Measurements from ENCODE around the gene CIZ1.
"Not testable (repeated sequence)": the region's sequence is repeated elsewhere in the genome, so short reads cannot be mapped to it uniquely, and the experiment has no call there.

CIZ1 gene

GRCh38 chr9:128190516-128191405, 611 bp downstream of the CIZ1 start:
- DNase-seq, result no peak

DNA sequence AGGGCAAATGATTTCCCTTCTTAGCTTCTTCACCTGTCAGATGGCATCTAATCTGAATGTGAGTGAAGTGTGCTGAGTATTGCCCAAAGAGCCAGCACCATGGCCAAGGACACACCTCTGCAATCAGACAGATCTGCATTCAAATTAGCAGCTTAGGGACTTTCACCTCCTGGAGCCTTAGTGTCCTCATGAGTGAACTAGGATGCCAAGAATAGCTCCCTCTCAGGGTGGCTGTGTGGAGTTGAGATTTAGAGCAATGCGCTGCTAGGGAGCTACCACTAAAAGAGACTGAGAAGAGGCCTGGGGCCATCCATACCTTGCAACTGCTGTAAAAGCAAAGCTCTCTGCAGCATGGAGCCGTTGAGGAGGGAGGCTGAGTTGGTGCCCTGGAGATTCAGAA, 1.4 kb downstream of the CIZ1 start:
- no peak for DNase-seq

DNA sequence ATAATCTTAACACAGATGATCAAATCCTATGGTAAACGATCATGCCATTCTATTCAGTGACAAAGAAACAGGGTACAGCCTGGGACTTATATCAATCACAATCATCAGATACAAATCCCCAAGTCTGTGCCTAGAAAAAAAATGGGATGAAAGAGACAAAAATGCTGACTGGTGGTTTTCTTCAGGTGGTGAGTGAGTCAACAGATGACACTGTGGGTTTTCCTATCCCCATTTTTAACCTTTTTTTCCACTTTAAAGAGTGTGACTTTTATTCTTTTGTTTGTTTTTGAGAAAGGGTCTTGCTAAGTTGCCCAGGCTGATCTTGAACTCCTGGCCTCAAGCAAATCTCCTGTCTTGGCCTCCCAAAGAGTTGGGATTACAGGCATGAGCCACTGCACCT, 3.2 kb downstream of the CIZ1 start:
- no peak for DNase-seq

DNA sequence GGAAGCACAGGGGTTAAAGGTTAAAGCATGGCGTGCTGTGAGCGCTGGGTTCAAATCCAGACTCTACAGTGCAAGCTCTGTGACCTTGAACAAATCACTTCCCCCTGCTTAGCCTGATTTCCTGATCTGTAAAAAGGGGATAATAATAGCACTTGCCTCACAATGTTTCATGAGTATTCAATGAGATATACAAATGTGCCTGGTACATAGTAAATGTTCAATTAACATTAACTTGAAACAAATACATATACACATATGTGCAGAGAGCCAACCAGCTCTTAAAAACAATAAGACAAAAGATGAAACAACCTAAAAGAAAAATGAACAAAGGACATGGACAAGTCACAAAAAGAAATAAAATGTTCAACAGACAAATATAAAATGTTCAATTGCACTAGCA, 4.0 kb downstream of the CIZ1 start:
- DNase-seq, result no peak

GRCh38 chr9:128185979-128186965, 5.1 kb downstream of the CIZ1 start:
- no peak for DNase-seq

- DNase-seq, result no peak
Measured at GRCh38 chr9:128182893-128183588, 8.3 kb downstream of the CIZ1 start.

DNA sequence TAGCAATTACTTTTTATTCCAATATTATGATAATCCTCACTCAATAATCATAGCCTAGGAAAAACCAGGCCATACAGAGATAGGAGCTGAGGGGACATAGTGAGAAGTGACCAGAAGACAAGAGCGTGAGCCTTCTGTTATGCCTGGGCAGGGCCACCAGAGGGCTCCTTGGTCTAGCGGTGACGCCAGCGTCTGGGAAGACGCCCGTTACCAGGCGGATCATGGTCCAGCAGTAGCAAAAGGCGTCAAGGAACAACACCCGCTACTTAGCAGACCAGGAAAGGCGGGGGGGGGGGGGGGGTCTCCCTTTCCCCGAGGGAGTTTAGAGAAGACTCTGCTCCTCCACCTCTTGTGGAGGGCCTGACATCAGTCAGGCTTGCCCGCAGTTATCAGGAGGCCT, 9.9 kb downstream of the CIZ1 start:
- not testable (repeated sequence) for DNase-seq

- no peak for DNase-seq
Measured at GRCh38 chr9:128180447-128180846, 10.9 kb downstream of the CIZ1 start.

DNA sequence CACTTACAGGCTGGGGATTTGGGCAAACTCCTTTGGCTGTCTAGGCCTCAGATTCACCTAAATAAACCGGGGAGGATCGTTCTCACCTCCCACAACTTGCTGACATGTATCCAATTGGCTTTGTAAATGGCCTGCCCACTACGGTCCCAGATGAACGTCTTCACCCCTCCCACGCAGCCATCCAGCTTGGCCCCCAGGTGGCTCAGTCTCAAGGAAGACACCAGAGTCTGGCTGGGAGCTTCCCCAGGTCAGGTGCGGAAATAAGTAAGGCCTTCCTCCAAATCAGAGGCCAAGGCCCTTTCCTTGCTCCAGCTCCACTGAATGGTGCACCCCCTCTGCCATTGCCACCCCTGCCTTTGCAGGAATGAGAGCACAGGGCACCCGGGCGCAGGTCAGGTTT, 11.4 kb downstream of the CIZ1 start:
- DNase-seq, result no peak

GRCh38 chr9:128178806-128179431, 12.5 kb downstream of the CIZ1 start:
- no peak for DNase-seq

- no peak for DNase-seq
Measured at GRCh38 chr9:128175726-128176125, 15.6 kb downstream of the CIZ1 start.

GRCh38 chr9:128175102-128175563, 16.2 kb downstream of the CIZ1 start:
- no peak for DNase-seq

- no peak for DNase-seq
Measured at GRCh38 chr9:128174062-128174461, 17.3 kb downstream of the CIZ1 start.

GRCh38 chr9:128169925-128170324, 21.4 kb downstream of the CIZ1 start:
- DNase-seq, result peak; percentile 98

DNA sequence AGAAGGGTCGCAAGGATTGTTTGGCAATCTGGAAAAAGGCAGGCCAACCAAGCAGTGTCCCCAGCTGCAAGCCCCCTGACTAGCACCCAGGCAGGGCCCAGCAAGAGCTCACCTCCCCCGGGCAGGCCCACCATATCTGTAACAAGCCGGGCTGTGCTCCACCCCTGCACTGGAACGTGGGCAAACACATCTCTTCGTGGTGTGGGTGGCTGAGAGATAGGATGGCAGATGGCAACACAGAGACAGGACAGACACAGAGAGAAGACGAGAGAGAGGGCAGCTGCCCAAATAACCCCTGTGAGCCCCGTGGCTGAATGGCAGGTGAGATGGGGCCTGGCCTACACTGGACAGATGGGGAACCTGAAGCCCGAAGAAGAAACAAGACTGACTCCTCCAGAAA, 21.9 kb downstream of the CIZ1 start:
- DNase-seq, result peak; percentile 66

DNA sequence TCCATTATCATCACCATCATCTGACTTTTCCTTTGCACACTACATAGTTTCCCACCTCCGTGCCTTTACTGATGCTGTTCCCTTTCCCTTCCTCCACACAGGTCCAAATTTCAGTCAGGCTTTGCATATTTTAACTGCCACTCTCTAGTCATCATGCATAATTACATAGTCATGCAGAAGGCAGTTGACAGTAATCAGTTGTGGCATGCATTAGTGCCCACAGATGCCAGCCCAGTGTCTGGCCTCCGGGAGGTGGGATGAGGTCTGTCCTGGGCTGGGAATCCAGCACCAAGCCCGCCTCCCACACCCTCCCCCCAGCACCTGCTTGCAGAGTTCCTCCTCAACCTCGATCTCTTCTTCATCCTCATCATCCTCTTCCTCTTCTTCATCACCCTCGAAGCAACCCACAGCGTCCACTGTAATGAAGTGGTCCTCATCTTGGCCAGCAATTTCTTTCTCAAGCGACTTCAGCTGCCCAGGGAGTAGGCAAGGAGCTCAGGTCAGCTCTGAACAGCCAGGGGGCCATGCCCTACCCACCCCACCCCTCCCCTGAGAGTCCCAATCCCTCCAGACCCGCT, 22.6 kb downstream of the CIZ1 start:
- DNase-seq, result no peak

- no peak for DNase-seq
Measured at GRCh38 chr9:128167209-128167608, 24.2 kb downstream of the CIZ1 start.

GRCh38 chr9:128166169-128166568, 25.2 kb downstream of the CIZ1 start:
- DNase-seq, result no peak

GRCh38 chr9:128164307-128164885, 27.0 kb downstream of the CIZ1 start:
- DNase-seq, result no peak

DNA sequence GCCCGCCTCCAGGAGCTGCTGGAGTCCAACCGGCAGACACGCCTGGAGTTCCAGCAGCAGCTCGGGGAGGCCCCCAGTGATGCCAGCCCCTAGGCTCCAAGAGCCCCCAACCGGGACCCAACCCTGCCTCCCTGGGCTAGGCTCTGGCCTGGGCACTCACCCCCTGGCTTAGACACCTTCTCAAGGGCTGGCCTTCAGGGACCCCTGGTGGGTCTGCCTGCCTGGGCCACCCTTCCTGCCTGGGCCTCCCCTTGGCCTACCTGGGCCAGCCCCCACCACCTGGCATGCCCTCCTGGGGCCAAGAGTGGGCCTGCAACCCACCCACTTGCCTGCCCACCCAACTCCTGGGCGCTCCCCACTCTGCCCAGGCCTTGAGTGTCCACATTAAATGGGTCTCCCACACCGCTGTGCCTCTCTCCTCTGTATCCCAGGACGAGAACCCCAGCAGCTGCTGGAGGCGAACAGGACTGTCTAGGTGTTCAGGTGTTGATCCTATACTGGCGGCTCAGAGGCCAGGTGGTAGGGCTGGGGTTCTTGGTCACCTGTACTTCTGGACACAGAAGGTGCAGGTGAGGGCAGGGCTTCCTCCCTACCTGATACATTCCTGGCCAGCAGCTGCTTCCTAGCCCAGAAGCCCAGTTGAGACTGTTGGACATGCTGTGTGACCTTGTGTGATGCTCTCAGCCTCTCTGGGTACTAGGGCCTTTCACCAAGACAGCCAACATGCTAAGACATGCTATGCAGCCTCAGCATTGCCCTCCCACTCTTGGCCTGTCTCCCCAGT, 27.7 kb downstream of the CIZ1 start:
- no peak for DNase-seq

DNA sequence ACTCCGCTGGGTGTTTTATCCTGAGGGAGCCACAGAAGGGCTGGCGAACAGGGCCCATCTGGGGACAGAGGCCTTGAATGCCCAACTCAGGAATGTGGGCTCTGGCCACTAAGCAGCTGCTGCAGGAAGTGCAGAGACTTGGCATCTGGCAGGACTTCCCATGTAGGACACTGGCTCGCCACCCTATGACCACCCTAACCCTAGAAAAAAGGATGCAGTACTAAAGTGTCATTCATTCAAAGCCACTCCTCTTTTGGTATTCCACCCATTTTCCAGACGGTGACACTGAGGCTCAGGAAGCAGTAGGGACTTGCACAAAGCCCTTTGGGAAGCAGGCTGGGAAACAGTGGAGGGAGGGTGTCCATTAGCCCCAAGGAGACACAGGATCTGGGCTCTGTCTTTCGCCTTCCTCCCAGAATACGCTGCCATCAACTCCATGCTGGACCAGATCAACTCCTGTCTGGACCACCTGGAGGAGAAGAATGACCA, 28.3 kb downstream of the CIZ1 start:
- DNase-seq, result no peak
